ENCODE data around the gene TBC1D4.

- TF ChIP-seq EZH2 (IDR thresholded peaks at IDR 0.05; ENCODE audit: insufficient read depth, poor library complexity, severe bottlenecking) (no peak), EZH2phosphoT487 (IDR thresholded peaks at IDR 0.05; ENCODE audit: insufficient read depth, low read depth) (no peak)
These were observed 163.7 kb downstream of the TBC1D4 start for GRCh38 chr13:75318138-75318833.

Data from GM23248 (cell line).